IPS DF 19.7 (cell line): ENCODE results near the gene AK8.
"Not testable (repeated sequence)": the region's sequence is repeated elsewhere in the genome, so short reads cannot be mapped to it uniquely, and the experiment has no call there.

Experiments used
- DNase-seq: peaks from one replicate; pipeline ENCODE4 v3.0.0-alpha.2; 2013; ENCODE audit warnings: low read depth, low spot score

AK8 gene

DNA sequence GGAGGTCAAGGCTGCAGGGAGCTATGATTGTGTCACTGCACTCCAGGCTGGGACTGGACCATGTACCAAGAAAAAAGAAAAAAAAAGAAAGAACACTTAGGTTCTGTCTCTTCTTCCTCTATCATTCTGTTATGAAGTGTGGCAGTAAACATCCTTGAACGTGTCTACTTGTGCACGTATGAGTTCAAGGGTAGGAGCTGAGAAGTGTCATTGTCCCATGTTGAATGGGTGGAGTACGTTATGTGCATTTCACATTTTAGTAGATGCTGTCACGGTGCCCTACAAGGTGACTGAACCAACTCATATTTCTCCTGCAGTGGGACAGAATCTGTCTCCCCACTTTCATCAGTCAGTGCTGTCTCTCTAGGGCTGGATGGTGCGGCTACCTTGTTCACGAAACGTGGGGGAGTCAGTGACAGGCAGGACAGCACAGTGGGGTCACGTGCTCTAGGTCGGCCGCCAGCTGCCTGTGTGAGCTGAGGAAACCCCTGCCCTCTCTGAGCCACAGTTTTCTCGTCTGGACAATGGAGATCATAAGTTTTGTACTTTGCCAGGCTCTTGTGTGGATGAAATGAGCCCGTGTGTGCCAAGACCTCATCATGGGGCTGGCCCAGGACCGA lies 160.6 kb downstream of the AK8 start:
- DNase-seq = no peak

DNA sequence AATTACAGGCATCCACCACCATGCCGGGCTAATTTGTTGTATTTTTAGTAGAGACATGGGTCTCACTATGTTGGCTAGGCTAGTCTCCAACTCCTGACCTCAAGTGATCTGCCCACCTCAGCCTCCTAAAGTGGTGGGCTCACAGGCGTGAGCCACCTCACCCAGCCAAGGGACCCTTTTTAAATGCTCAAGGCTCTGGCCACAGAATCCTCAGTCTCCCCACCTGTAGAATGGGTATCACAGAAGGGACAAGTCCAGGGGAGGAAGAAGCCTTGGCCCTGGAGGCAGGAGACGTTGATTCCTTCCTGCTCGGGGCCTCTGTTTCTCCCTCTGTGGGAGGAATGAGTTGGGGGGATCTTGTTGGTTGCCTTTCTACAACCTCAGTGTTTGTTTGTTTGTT lies 162.1 kb downstream of the AK8 start:
- DNase-seq = no peak

DNA sequence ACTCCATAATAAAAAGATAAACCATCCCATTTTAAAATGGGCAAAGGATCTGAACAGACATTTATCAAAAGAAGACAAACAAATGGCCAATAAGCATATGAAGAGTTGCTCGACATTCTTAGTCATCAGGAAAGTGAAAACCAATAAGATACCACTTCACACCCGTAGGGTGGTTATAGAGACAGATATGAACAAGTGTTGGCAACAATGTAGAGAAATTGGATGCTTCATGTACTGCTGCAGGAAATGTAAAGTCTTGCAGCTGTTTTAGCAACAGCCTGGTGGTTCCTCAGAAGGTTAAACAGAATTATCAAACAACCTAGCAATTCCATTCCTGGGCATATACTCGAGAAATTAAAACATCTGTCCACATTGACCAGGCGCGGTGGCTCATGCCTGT lies 165.3 kb downstream of the AK8 start:
- no peak for DNase-seq

DNA sequence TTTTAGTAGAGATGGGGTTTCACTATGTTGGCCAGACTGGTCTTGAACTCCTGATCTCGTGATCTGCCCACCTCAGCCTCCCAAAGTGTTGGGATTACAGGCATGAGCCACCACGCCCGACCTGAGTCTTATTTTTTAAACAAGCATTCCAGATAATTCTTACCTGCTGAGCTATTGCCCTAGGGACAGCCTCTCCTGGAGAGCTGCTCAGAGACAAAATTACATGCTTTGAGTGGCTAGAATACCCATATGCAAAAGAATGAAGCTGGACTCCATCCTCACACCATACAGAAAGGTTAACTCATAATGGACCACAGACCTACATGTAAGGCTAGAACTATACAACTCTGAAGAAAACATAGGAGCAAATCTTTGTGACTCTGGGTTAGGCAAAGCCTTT lies 166.2 kb downstream of the AK8 start:
- no peak for DNase-seq

DNA sequence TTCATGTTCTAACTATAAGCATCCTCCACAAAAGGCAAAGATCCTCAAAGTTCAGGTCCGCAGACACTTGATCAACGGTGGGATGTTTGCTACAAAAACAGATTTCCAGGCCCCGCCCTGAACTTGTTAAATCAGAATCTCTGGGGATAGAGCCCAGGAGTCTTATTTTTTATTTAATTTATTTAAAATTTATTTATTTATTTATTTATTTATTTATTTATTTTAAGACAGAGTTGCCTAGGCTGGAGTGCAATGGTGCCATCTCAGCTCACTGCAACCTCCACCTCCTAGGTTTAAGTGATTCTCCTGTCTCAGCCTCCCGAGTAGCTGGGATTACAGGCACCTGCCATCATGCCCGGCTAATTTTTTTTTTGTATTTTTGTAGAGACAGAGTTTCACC lies 166.9 kb downstream of the AK8 start:
- not testable (repeated sequence) for DNase-seq

DNA sequence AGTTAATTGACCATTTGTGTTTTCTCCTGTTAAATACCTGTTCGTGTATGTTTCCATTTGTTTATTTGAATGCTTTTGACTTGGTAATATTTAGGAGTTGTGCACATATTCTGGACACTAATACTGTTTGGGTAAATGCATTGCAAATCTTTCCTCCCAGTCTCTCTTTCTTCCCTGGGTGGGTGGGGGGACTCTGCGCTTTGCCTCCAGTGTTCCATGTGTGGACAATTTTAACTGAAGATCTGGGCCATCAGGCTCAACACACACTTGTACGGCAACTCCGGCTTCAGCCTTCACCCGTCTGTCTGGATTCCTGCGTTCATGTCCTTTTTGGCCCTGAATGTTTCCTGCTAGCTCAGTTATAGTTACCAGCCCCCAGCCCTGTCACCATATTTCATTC lies 167.8 kb downstream of the AK8 start:
- no peak for DNase-seq

DNA sequence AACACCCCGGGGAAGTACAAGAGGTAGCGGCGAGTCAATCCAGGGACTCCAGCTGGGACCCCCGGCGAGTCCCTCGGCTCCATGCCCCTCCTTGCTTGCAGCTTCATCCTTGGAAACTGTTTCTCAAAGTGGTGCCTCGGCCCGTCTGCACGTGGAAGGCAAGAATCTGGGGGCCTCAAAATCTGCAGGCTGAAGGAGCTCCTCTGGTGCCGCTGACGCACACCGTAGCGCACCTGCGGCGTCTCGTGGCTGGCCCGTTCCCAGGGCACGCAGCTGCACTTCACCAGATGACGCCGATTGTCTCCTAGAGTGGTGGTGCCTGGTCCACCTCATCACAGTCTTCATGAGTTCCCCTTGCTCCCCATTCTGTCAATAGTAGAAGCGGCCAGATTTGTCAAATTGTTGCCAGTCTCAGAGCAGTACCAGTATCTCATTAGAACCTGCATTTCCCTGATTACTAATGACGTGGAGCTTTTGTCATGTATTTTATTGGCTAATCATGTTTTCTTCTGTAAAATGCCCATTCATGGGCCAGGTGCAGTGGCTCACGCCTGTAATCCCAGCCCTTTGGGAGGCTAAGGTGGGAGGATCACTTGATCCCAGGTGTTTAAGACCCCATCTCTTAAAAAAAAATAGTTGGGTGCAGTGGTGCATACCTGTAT lies 169.2 kb downstream of the AK8 start:
- DNase-seq = no peak

DNA sequence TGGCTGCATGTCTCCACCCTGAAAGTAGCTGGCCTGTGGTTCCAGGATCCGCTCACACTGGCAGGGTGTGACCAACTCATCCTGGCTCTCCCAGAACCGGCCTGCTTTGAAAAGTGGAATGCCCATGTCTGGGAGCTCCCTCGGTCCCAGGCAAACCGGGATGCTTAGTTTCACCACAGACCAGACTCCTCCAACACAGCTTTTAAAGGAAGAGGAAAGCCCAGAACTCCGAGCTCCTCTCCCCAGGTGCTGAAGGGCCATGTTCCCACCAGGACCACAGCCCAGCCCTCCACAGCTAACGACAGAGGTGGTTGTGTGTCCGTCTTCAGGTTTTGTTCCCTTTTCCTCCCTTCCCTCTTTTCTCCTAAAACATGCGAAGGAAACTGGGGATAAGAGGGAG lies 169.8 kb downstream of the AK8 start:
- no peak for DNase-seq

DNA sequence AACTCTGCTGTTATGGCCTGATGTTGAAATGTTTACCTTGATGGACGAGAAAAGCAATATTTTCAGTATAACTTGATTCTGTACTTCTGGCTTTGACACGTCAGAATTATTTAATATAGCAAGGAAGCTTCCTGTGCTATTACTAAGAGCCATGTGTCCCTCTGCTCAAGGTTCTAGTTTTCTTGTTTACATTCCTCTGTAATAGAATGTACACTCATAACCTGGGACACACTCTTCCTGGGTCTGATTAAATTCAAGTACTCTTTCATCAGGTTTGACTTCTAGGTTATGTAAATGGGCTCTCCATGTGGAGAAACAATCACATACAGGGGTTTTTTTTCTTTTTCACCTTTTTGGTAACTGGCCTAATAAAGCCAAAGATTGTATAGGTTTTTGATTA lies 174.7 kb downstream of the AK8 start:
- no peak for DNase-seq

DNA sequence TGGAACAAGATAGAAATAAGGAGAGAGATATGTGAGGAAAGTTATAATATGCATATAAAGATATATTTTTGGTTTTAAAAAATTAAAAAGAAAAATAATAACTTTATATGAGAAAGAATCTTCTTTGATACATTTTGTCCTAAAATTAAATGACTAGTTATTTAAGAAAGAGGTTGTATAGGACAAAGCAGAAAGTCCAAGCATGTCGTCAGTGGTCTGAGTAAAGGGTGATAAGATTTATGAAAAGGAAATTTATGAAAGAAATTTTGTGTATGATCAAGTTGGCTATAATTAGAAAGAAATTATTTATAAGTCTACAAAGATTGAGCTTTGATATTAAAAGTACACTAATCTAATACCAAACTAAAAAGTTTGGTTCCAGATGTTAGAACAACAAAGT lies 175.8 kb downstream of the AK8 start:
- no peak for DNase-seq

DNA sequence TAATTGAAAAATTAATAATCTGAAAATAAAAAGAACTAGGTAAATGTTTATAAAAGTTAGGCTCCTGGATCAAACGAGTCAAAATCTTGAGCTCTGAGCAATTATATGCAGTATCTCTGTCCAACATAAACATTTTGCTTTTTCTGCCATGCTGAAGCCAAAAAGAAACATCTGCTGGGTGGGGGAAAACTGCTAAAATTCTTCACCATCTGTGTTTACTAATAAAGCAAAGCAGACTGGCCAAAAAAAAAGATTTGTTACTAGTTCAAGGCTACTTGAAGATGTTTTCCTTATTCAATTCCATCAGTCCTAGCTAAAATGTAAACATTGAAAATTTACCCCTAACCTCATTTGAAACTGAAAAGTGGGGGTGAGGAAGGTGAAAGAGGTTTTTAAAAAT lies 178.1 kb downstream of the AK8 start:
- DNase-seq = no peak

DNA sequence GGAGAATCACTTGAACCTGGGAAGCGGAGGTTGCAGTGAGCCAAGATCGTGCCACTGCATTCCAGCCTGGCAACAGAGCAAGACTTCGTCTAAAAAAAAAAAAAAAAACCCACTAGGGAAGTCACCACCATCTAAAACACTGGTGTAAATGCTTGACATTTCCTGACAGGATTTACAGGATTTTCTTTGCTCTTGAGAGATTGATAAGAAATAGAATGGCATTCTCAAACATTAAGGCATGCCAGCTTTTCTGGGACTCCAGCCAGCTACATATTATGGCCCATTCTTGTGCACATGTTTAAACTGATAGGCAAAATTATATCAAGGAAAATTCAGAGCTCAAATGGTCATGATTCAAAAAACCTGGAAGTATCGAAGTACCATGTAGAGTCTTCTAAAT lies 179.1 kb downstream of the AK8 start:
- DNase-seq = no peak

DNA sequence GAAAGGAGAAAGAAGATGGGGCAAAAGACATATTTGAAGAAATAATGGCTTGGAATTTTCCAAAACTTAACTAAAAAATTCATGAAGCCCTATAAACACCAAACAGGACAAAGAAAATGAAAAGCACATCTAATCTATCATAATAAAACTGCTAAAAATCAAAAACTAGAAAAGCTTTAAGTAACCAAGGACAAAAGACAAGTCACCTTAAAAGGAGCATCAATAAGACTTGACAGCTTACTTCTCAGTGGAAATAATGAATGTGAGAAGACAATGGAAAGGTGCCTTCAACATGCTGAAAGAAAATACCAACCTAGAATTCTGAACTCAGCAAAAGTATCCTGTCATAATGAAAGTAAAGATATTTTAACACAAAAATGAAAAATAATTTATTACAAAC lies 180.9 kb downstream of the AK8 start:
- no peak for DNase-seq

DNA sequence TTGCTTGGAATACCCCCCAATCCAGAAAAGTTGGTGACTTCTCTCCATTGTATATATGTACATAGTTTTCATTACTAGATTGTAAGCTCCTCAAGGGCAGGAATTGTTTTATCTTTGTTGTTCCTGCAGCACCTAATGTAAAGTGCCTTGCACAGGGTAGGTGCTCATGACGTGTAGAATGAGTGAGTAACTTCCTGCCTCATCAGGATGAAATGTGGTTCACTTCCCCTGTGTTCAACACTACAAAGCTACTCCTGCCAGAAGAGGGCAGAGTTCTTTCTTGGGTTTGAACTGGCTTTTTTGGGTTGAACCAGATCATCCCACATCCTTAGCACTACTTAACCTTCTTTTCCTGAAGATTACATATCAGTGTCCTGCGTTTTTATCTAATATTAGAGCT lies 183.9 kb downstream of the AK8 start:
- DNase-seq = no peak

DNA sequence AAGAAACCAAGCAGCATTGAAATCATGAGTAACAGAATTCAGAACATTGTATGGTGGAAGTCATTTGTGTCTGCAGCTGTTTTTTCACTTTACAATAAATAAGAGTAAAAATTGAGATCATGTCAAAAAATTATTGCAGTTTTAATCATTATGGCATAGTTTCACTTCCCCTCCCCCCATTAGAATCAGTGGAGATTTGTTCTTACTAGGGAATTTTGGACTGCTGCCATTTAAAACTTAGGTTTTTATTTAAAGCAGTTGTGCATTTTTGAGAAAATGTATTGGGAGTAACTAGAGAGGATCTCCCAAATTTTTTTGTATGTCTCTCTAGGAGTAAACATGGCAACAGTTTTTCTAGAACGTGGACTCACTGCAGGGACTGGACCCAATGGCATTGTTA lies 187.4 kb downstream of the AK8 start:
- DNase-seq = no peak

DNA sequence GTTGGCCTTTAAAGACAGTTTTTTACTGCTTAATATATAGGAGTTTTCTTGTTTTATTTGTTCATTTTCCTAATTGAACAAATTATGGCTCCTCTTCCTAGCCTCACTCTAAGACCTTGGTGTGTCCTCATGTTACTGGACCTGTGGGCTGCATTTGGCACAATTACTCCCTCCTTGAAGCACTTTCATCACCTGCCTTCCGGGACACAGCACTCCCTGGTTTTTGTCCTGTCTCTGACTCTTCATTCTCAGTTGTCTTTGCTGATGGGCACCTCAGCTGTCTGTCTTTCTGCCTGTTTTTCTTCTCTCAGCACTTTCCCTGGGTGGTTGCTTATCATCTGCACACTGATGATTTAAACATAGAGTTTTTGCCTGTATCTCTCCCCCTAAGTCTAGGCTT lies 194.2 kb downstream of the AK8 start:
- DNase-seq = no peak

DNA sequence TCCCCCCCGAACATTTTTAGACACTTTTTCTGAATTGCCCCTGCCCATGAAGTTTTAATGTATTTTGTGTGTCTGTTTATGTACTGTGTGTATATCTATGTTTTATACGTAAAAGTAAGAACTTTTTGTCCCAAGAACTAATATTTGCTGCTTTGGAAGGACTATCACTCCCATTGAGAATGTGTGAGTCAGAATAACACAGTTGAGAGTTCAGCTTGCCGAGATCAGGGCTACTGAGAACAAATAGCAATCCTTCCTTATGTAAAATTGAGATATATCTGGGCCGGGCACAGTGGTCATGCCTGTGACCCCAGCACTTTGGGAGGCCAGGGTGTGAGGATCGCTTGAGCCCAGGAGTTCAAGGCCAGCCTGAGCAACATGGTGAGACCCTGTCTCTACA lies 196.5 kb downstream of the AK8 start:
- no peak for DNase-seq

DNA sequence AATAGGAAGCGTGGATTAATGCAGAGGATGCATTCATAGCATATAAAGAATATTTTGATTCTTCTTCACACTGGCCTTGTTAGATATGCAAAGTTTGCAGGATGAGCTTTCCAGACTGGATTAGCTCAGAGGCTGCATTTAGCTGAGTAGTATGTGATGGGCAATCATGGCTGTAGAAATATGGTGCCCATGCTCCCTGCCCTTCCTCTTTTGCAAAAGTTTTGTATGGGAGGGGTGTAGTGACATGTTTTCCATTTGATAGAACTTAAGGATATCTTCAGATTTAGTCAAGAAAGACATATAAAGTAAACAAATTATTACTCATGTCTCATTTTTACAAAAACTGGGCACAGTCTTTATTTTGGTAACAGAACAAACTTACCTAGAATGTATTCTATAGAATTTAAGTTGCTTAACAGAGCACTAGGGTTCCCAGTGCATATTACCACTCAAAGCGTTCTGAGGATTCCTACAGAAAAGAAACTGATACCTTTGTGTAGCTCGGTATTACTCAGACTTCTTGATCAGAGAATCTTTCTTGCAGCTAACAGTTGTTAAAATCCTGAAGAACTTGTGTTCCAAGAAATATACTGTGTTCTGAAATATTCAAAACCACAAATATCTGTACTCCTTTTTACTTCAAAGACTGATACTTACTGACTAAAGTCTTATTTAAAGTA lies 198.0 kb downstream of the AK8 start:
- DNase-seq = no peak

DNA sequence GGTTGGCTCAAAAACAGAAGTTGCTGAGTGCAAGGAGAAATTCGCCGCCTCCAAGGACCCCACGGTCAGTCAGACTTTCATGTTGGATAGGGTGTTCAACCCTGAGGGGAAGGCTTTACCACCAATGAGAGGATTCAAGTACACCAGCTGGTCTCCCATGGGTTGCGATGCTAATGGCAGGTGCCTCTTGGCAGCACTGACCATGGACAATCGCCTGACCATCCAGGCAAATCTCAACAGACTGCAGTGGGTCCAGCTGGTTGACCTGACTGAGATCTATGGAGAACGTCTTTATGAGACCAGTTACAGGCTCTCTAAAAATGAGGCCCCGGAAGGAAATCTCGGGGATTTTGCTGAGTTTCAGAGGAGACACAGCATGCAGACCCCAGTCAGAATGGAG lies 200.1 kb downstream of the AK8 start:
- no peak for DNase-seq
